Suprapubic skin (tissue), 3 donors: ENCODE results near the gene LRRC25.

Experiments used
- EP300 ChIP-seq: sonication (generic); formaldehyde crosslinking; IDR thresholded peaks from one replicate; pipeline ENCODE4 v1.6.1; 2017; ENCODE audit warnings: antibody characterized with exemption
- TF ChIP-seq, protein P1 (sequence below), 2 donors: fragments of 200-600 bp in 1 of 2; fragments of 450-650 bp in 1 of 2; sonication (generic) in 1 of 2; IDR thresholded peaks; one replicate each; pipeline ENCODE4 v1.5.1; 2016 to 2019; ENCODE audit warnings: antibody characterized with exemption in 2 of 2, mild to moderate bottlenecking in 1 of 2, moderate library complexity in 1 of 2

DNA sequence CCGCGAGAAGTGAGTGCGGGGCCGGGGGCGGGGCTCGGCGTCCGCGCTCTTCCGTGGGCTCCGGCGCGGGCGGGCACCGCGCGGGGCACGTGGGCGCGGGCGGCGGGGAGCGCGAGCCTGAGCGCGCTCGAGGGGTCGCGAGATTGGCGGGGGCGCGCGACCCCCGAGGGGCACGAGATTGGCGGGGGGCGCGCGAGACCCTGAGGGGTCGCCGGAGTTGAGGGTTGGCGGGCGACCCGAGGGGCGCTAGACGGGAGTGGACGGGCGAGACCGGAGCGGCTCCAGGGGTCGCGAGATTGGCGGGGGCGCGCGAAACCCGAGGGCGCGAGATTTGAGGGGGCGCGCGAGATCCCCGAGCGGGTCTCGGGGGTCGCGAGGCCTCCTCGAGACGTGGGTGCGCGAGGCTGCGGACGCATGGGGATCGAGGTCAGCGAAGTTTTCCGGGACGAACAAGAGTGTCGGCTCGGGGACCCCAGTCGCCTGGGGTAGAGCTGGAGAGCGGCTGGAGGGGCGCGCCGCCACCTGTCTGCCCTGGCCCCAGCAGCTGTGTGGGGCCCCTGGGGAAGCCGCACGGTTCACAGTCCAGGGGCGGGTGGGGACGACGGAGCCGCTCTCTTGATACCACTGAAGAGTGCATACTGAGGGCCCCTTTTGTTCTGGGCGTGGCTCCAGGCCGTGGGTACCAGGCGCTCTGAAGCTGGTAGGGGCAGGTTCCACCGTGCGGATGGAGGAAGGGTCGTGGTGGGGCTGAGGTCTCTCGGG lies 22.5 kb upstream of the LRRC25 start:
- no peak for TF ChIP-seq EP300
- TF ChIP-seq, protein P1, sequence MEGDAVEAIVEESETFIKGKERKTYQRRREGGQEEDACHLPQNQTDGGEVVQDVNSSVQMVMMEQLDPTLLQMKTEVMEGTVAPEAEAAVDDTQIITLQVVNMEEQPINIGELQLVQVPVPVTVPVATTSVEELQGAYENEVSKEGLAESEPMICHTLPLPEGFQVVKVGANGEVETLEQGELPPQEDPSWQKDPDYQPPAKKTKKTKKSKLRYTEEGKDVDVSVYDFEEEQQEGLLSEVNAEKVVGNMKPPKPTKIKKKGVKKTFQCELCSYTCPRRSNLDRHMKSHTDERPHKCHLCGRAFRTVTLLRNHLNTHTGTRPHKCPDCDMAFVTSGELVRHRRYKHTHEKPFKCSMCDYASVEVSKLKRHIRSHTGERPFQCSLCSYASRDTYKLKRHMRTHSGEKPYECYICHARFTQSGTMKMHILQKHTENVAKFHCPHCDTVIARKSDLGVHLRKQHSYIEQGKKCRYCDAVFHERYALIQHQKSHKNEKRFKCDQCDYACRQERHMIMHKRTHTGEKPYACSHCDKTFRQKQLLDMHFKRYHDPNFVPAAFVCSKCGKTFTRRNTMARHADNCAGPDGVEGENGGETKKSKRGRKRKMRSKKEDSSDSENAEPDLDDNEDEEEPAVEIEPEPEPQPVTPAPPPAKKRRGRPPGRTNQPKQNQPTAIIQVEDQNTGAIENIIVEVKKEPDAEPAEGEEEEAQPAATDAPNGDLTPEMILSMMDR (IDR thresholded peaks at IDR 0.05): no peak
